HCT116 (cell line): ENCODE measurements around the gene BECN2.

Experiments used
- CEBPB ChIP-seq: IDR thresholded peaks from 2 replicates; pipeline ENCODE4 v1.6.1; 2012; ENCODE audit warnings: low read depth
- EGR1 ChIP-seq: IDR thresholded peaks from 2 replicates; pipeline ENCODE4 v1.6.1; 2012; ENCODE audit warnings: low read depth
- ELF1 ChIP-seq: IDR thresholded peaks from 2 replicates; pipeline ENCODE4 v1.6.1; 2012; ENCODE audit warnings: low read depth, borderline replicate concordance
- POLR2A ChIP-seq: IDR thresholded peaks from 2 replicates; pipeline ENCODE4 v1.7.0; 2011; ENCODE audit warnings: borderline replicate concordance; ENCODE audit not compliant: insufficient read depth, insufficient read length; ENCODE audit errors: extremely low read depth
- POLR2AphosphoS5 ChIP-seq: IDR thresholded peaks from 2 replicates; pipeline ENCODE4 v1.6.1; 2011; ENCODE audit warnings: mild to moderate bottlenecking, low read depth, low read length, moderate library complexity
- RAD21 ChIP-seq: IDR thresholded peaks from 2 replicates; pipeline ENCODE4 v1.6.1; 2012; ENCODE audit warnings: low read depth, mild to moderate bottlenecking
- TCF7L2 ChIP-seq: IDR thresholded peaks from 2 replicates; pipeline ENCODE4 v1.7.0; 2011; ENCODE audit warnings: borderline replicate concordance, inconsistent platforms; ENCODE audit not compliant: insufficient read depth, insufficient read length; ENCODE audit errors: extremely low read depth
- TF ChIP-seq, protein P1 (sequence below), 3 experiments: fragments of 200-600 bp in 1 of 3; sonication (generic) in 1 of 3; IDR thresholded peaks in 2 of 3; conservative IDR thresholded peaks in 1 of 3; 2 replicates each; pipeline ENCODE4 v1.5.1; 2012 to 2017; ENCODE audit warnings: low read depth in 2 of 3, low read length in 2 of 3, antibody characterized with exemption in 1 of 3, borderline replicate concordance in 1 of 3, control low read depth in 1 of 3, mild to moderate bottlenecking in 1 of 3, mixed read lengths in 1 of 3, mixed run types in 1 of 3, moderate library complexity in 1 of 3; ENCODE audit not compliant: insufficient read depth in 1 of 3
- TF ChIP-seq, protein P2 (sequence below): IDR thresholded peaks from 2 replicates; pipeline ENCODE4 v1.6.1; 2012; ENCODE audit warnings: low read depth

DNA sequence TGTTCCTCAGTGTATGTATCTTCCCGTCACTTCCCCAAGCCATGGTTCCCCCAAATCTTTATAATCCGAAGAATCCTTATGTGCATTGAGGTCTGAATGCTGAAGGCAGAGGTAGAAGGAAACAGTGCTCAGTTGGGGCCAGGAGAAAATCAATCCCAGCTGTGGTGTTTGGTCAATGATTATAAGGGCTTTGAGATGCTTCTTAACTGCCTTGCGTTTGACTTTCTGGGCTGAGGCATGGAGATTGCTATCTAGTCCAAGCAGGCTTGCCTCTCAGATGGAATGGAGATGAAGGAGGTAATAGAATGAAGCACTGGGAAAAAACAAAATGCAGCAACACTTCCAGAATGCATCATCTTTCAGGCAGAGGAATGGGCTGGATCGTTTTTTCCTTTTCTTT is 44.9 kb downstream of the BECN2 start:
- TF ChIP-seq, protein P1, sequence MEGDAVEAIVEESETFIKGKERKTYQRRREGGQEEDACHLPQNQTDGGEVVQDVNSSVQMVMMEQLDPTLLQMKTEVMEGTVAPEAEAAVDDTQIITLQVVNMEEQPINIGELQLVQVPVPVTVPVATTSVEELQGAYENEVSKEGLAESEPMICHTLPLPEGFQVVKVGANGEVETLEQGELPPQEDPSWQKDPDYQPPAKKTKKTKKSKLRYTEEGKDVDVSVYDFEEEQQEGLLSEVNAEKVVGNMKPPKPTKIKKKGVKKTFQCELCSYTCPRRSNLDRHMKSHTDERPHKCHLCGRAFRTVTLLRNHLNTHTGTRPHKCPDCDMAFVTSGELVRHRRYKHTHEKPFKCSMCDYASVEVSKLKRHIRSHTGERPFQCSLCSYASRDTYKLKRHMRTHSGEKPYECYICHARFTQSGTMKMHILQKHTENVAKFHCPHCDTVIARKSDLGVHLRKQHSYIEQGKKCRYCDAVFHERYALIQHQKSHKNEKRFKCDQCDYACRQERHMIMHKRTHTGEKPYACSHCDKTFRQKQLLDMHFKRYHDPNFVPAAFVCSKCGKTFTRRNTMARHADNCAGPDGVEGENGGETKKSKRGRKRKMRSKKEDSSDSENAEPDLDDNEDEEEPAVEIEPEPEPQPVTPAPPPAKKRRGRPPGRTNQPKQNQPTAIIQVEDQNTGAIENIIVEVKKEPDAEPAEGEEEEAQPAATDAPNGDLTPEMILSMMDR (IDR thresholded peaks at IDR 0.05 in 2 of 3, conservative IDR thresholded peaks at IDR 0.05 in 1 of 3; ENCODE audit: borderline replicate concordance in 1 of 3, insufficient read depth in 1 of 3, low read depth in 2 of 3, low read length in 2 of 3): no peak
- TF ChIP-seq TCF7L2 (no peak), CEBPB (no peak), POLR2A (no peak), RAD21 (no peak), POLR2AphosphoS5 (no peak), ELF1 (no peak), EGR1 (no peak)
- TF ChIP-seq, protein P2, sequence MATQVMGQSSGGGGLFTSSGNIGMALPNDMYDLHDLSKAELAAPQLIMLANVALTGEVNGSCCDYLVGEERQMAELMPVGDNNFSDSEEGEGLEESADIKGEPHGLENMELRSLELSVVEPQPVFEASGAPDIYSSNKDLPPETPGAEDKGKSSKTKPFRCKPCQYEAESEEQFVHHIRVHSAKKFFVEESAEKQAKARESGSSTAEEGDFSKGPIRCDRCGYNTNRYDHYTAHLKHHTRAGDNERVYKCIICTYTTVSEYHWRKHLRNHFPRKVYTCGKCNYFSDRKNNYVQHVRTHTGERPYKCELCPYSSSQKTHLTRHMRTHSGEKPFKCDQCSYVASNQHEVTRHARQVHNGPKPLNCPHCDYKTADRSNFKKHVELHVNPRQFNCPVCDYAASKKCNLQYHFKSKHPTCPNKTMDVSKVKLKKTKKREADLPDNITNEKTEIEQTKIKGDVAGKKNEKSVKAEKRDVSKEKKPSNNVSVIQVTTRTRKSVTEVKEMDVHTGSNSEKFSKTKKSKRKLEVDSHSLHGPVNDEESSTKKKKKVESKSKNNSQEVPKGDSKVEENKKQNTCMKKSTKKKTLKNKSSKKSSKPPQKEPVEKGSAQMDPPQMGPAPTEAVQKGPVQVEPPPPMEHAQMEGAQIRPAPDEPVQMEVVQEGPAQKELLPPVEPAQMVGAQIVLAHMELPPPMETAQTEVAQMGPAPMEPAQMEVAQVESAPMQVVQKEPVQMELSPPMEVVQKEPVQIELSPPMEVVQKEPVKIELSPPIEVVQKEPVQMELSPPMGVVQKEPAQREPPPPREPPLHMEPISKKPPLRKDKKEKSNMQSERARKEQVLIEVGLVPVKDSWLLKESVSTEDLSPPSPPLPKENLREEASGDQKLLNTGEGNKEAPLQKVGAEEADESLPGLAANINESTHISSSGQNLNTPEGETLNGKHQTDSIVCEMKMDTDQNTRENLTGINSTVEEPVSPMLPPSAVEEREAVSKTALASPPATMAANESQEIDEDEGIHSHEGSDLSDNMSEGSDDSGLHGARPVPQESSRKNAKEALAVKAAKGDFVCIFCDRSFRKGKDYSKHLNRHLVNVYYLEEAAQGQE: no peak
